ENCODE results near the gene CDH23.

Gene CDH23

DNA sequence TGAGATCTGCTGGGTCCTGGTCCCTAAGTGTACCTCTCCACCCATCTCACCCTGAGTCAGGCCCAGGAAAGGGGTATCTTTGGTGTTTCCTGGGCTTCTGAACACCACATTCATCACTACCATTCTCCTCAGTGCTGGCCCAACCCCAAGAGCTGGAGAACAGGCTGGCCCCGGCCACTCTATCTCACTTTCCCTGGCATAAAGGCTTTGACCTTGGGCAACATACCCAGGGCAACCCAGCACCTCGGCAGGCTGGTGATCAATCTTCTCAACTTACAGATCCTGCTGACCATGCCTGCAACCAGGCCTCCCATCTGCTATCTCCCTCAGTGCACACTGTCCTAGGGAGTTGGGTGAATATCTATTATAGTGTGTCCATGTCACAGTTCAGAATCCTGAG is 374.5 kb downstream of the CDH23 start:
- TF ChIP-seq CTCF (conservative IDR thresholded peaks at IDR 0.05; ENCODE audit: low read depth, low read length) = no peak
- H3K4me3 ChIP-seq (IDR thresholded peaks at IDR 0.05; ENCODE audit: insufficient read depth, low read depth, low read length) = no peak overlapping the region
- H2AFZ ChIP-seq (ENCODE audit: low read depth) = no peak overlapping the region
- peaks cover 6% of the 10 kb centered on the region for H3K4me1 ChIP-seq (ENCODE audit: low read depth, poor library complexity, severe bottlenecking)
- no peak overlapping the region for H3K9ac ChIP-seq
- H3K27ac ChIP-seq = no peak overlapping the region
- H4K20me1 ChIP-seq (ENCODE audit: insufficient read depth) = no peaks in the 10 kb centered on the region
- H3K79me2 ChIP-seq (ENCODE audit: insufficient read depth, low read depth) = no peaks in the 10 kb centered on the region
- no peak overlapping the region for H3K4me2 ChIP-seq
- peaks cover 12% of the 10 kb centered on the region; the same call in 1 of the 2 replicates for H3K27me3 ChIP-seq (ENCODE audit: insufficient read depth, low read depth)
- H3K36me3 ChIP-seq (ENCODE audit: insufficient read depth) = no peaks in the 10 kb centered on the region

GRCh38 chr10:71771821-71772617 is 375.3 kb downstream of the CDH23 start:
- Histone ChIP-seq H3K27me3 (ENCODE audit: insufficient read depth, low read depth) (peaks cover 12% of the 10 kb centered on the region; the same call in 1 of the 2 replicates), H3K27ac (no peak overlapping the region), H2AFZ (ENCODE audit: low read depth) (no peak overlapping the region), H3K4me2 (no peak overlapping the region), H3K9ac (no peak overlapping the region), H4K20me1 (ENCODE audit: insufficient read depth) (no peaks in the 10 kb centered on the region), H3K36me3 (ENCODE audit: insufficient read depth) (no peaks in the 10 kb centered on the region), H3K79me2 (ENCODE audit: insufficient read depth, low read depth) (no peaks in the 10 kb centered on the region), H3K4me3 (IDR thresholded peaks at IDR 0.05; ENCODE audit: insufficient read depth, low read depth, low read length) (no peak overlapping the region), H3K4me1 (ENCODE audit: low read depth, poor library complexity, severe bottlenecking) (peaks cover 6% of the 10 kb centered on the region)
- no peak for TF ChIP-seq CTCF (conservative IDR thresholded peaks at IDR 0.05; ENCODE audit: low read depth, low read length)

- peak overlapping the region; percentile 83; the same call in 1 of the 2 replicates for H2AFZ ChIP-seq (ENCODE audit: low read depth)
- no peaks in the 10 kb centered on the region for H3K79me2 ChIP-seq (ENCODE audit: insufficient read depth, low read depth)
- no peaks in the 10 kb centered on the region for H3K36me3 ChIP-seq (ENCODE audit: insufficient read depth)
- H3K27ac ChIP-seq = no peak overlapping the region
- H3K4me1 ChIP-seq (ENCODE audit: low read depth, poor library complexity, severe bottlenecking) = peaks cover 6% of the 10 kb centered on the region
- no peak overlapping the region for H3K9ac ChIP-seq
- H4K20me1 ChIP-seq (ENCODE audit: insufficient read depth) = no peaks in the 10 kb centered on the region
- no peak overlapping the region for H3K4me3 ChIP-seq (IDR thresholded peaks at IDR 0.05; ENCODE audit: insufficient read depth, low read depth, low read length)
- no peak for TF ChIP-seq CTCF (conservative IDR thresholded peaks at IDR 0.05; ENCODE audit: low read depth, low read length)
- peaks cover 12% of the 10 kb centered on the region; the same call in 1 of the 2 replicates for H3K27me3 ChIP-seq (ENCODE audit: insufficient read depth, low read depth)
- H3K4me2 ChIP-seq = peak overlapping the region; percentile 82
Measured at GRCh38 chr10:71772832-71773220, 376.1 kb downstream of the CDH23 start.

GRCh38 chr10:71773221-71773971 is 376.7 kb downstream of the CDH23 start, which contains the start of gene VSIR:
TSS of gene VSIR (minus strand) at chr10:71773520. CDS start at chr10:71773439, 81 bp downstream.
- Histone ChIP-seq H3K79me2 (ENCODE audit: insufficient read depth, low read depth) (no peaks in the 10 kb centered on the region), H3K4me3 (IDR thresholded peaks at IDR 0.05; ENCODE audit: insufficient read depth, low read depth, low read length) (no peak within 1 kb of the TSS), H3K9ac (no peak within 1 kb of the TSS), H3K4me2 (peak within 1 kb of the TSS; percentile 82), H3K27me3 (ENCODE audit: insufficient read depth, low read depth) (peaks cover 12% of the 10 kb centered on the region; the same call in 1 of the 2 replicates), H3K36me3 (ENCODE audit: insufficient read depth) (no peaks in the 10 kb centered on the region), H3K27ac (no peak within 1 kb of the TSS), H3K4me1 (ENCODE audit: low read depth, poor library complexity, severe bottlenecking) (peaks cover 6% of the 10 kb centered on the region), H2AFZ (ENCODE audit: low read depth) (peak within 1 kb of the TSS; percentile 83; the same call in 1 of the 2 replicates), H4K20me1 (ENCODE audit: insufficient read depth) (no peaks in the 10 kb centered on the region)
- TF ChIP-seq CTCF (conservative IDR thresholded peaks at IDR 0.05; ENCODE audit: low read depth, low read length) = peak; percentile 74
